Left renal pelvis (tissue), 4 donors: ENCODE measurements around the gene TCF7L1. TPM values are rescaled to one million over a fixed set of nuclear protein-coding genes. Genes with fewer than 3 reads are reported as not detected.
"Not testable (repeated sequence)": the region's sequence is repeated elsewhere in the genome, so short reads cannot be mapped to it uniquely, and the experiment has no call there.

Source experiments
- DNase-seq, 4 donors: peaks; one replicate each; pipeline ENCODE4 v3.0.0-alpha.2; 2013; ENCODE audit warnings: low read depth in 4 of 4, low spot score in 3 of 4
- polyA plus RNA-seq, 4 donors: library from polyadenylated mRNA; unstranded; fragments of 120-200 nt; gene quantifications; one replicate each; pipeline ENCODE4 v1.2.1, GENCODE V29; 2013; ENCODE audit not compliant: insufficient read length in 4 of 4

Gene TCF7L1
- polyA plus RNA-seq, 4 donors: 46.8 to 61.0 (median 56.5) TPM

DNA sequence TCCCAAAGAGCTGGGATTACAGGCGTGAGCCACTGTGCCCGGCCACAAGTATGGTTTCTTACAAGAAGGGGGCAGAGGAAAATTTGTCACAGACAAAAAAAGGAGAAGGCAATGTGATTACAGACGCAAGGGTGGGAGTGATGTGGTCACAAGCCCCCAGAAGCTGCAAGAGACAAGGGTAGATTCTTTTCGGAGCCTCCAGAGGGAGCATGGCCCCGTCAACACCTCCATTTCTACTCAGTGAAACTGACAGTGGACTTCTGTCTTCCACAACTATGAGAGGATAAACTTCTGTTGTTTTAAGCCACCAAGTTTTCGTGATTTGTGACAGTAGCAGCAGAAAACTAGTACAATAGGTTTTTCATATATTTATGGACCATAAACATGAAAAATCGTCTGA is 2.1 kb upstream of the TCF7L1 start:
- DNase-seq: no peak

- no peak for DNase-seq
Measured at GRCh38 chr2:85132397-85132796, 795 bp upstream of the TCF7L1 start.

DNA sequence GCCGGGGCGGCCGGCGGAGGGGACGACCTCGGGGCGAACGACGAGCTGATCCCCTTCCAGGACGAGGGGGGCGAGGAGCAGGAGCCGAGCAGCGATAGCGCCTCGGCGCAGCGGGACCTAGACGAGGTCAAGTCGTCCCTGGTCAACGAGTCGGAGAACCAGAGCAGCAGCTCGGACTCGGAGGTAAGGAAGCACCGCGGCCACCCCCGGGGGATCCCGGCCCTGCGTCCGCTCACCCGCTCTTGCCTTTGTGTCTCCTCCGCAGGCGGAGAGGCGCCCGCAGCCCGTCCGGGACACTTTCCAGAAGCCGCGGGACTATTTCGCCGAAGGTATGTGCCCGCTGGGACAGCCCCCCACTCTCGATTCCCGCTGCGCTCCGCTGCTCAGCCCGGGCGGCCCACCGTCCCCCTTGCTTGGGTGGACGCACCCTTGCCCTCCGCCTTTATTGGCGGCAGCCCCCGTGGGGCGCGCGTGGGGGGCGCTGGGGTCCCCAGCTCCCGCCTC is 611 bp downstream of the TCF7L1 start:
- DNase-seq: no peak

- DNase-seq: no peak
Measured at GRCh38 chr2:85134255-85134895, 1.2 kb downstream of the TCF7L1 start.

DNA sequence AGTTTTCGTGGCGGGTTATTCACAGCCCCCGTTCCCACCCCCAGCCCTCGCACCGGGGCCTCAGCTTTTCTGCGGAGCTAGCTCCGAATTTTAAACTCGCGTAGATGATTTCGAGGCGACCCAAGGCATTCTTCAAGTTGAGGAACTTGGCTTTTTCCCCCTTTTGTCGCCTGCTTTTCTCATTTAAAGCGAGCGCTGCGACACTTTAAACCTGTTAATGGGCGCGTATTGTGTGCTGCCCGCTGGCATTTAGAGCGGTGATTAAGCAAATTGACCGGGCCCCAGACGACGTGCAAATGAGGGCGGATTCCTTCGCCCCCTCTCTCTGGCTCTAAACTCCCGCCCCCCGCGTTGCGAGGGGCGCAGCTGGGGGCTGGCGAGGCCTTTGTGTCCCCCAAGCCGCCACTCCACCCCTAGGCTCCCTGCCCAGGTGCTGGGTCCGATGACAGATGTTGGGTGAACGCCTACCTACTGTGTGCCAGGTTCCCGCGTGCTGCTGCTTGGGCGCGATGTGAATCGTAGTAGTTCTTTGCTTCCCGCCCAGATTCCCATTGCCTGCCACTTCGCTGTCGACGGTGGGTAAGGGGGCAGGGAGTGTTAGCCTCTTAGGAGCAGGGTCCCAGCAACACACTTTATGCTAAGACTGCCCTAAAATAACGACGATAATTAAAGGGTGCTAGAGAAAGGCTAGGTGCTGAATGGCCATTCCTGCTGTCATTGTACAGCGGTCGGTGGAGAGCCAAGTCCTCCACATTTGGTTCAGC is 1.9 kb downstream of the TCF7L1 start:
- DNase-seq: no peak

DNA sequence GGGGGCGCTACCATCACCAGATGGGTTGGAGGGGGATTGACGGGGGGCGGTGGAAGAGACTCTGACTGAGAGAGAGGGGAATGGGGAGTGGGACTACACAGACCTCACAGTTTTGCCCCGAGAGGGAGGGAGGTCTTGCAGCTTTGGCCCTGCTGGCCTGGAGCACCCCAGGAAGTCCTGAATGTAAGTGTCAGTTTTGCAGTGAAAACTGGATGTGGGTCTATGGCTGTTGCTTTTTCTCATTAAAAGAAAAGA is 2.4 kb downstream of the TCF7L1 start:
- no peak for DNase-seq

- no peak for DNase-seq
Measured at GRCh38 chr2:85137156-85137555, 4.0 kb downstream of the TCF7L1 start.

DNA sequence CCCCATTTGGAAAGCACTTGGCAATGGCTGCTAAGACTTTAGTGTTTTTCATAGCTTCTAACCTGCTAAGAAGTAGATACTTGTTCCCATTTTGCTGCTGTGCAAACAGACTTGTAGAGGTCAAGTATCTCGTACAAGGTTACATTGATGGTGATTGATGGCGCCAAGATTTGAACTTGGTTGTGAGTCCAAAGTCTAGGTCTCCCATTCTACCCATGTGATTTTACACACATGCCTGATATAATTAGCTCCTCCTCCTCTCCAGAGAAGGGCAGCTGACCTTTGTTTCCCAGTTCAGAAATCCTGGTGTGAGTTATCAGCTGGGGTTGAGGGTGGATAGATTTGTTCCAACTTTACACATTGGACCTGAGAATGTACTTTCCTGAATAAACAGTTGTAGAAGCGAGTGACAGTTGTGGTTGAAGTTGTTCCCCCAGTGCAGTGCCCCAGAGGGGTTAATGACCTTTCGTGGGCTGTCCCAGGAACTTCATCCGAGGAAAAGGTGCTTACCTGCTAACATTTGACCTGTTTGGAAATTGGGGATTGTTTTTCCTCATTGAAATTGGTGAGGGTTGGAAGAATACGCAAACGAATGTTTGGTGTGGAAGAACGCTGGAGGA is 10.4 kb downstream of the TCF7L1 start:
- no peak for DNase-seq

GRCh38 chr2:85145116-85145820 is 12.1 kb downstream of the TCF7L1 start:
- DNase-seq: no peak

DNA sequence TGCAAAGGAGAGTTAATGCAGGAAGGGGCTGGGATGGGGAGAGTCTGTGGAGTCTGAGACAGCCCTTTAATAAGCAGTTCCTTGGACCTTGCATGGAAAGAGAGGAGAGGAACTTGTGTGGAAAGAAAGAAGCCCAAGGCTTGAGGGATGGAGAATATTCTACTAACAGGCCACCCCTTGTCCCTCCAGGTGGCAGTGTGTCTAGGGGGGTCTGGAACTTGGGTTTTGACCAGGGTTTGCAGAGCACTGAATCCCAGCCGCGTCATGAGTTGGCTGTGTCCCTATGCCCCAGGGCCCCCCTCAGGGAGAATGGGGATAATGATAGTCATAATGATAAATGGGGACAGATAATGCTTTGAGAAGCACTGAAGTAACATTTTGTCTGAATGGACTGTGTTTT is 15.0 kb downstream of the TCF7L1 start:
- DNase-seq: no peak

DNA sequence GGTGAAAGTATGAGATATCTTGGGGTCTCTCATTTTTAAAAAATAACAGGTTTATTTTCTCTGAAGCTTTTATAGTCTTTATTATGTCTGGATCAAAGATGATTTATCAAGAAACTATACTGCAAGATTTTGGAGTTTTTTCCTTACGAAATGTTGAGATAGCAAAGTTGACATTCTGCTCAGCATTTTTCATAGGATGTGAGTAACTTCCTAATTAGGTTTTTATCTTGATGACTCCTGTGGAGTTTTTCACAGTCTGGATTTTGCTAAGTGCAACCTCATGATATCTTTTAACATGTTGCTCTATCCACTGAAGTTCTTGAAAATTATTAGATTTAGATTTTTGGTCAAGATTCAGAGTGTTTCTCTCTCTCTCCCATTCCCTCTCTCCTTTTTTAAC is 17.8 kb downstream of the TCF7L1 start:
- no peak for DNase-seq

- DNase-seq: no peak
Measured at GRCh38 chr2:85152895-85153294, 19.7 kb downstream of the TCF7L1 start.

- DNase-seq: no peak
Measured at GRCh38 chr2:85154048-85154753, 21.0 kb downstream of the TCF7L1 start.

DNA sequence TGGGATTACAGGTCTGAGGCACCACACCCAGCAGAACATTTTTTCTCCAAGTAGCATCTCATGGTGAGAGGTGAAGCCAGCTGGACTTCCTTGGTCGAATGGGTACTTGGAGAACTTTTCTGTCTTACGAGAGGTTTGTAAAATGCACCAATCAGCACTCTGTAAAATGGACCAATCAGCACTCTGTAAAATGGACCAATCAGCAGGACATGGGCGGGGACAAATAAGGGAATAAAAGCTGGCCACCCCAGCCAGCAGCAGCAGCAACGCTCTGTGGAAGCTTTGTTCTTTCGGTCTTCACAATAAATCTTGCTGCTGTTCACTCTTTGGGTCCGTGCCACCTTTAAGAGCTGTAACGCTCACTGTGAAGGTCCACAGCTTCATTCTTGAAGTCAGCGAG is 21.9 kb downstream of the TCF7L1 start:
- DNase-seq: not testable (repeated sequence)

GRCh38 chr2:85156153-85156552 is 23.0 kb downstream of the TCF7L1 start:
- no peak for DNase-seq

DNA sequence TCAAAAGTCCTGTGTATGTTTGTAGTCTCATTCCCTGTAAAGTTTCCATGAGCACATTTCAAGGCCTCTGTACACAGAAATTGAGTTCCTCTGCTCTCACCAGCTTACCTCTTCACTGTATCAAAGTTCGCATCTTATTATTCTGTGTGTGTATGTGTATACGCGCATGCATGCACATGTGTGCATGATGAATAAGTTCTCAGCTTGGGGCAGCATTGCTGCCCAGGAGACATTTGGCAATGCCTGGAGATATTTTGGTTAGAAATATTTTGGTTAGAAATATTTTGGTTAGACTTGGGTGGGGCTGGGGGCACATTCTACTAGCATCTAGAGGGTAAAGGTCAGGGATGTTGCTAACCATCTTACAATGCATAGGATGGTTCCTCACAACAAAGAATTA is 23.4 kb downstream of the TCF7L1 start:
- no peak for DNase-seq

DNA sequence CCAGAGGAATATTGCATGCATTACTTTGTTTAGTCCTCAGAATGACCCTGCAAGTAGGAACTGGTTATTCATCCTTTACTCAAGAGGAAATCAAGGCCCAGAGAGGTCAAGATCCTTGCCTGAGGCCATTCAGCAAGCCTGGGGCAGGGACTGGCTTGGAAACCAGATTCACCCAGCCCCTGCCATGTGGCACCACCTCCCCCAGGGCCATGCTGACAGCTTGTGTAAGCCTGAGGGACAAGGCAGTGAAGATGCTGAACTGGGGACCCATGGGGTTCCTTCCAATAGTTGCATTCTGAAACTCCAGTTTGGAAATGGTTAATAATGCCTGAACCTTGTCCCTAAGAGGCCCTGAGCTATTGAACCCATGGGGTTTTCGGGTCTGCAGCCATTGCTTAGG is 24.2 kb downstream of the TCF7L1 start:
- no peak for DNase-seq

- no peak for DNase-seq
Measured at GRCh38 chr2:85158559-85159273, 25.5 kb downstream of the TCF7L1 start.

DNA sequence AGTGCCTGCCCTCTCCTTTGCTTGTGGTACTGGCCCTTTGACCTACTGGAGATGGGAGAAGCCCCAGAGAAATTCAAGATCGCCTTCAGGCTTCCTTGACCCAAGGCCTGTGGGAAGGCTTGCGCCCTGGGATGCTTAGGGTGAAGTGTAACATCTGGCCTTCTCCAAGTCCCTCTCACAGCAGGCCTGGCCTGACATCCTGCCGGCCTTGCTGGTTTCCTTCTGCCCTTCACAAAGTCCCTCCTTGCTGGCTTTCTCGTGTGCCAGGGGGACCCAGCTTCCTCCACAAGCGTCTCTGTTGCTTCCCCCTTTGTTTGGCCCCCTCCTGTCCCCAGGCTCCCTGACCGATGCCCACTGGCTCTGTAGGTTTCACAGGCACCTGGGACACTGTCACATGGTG is 26.4 kb downstream of the TCF7L1 start:
- DNase-seq: no peak
